Caco-2 (cell line): ENCODE measurements around the gene TGDS. TPM values are rescaled to one million over a fixed set of nuclear protein-coding genes. Genes with fewer than 3 reads are reported as not detected.

Experiments used
- BruUV-seq: library from RNA; stranded (reverse); fragments of 400-500 nt; replicated peaks from 2 replicates; lab custom pipeline; 2021; lab: Mats Ljungman, UMichigan
- CTCF ChIA-PET: fragments of 300-600 bp; sonication (Branson Sonifier 250); formaldehyde crosslinking; loops from one replicate; lab custom pipeline; 2022; ENCODE audit warnings: antibody characterized with exemption; lab: Charles Lee
- POLR2A ChIA-PET: fragments of 300-600 bp; sonication (Branson Sonifier 250); formaldehyde crosslinking; loops from one replicate; lab custom pipeline; 2022; ENCODE audit warnings: antibody characterized with exemption; lab: Charles Lee
- DNase-seq, 2 experiments: peaks; one replicate each; pipeline versions ENCODE4 v3.0.0 to v3.0.0-alpha.2; 2020 to 2022
- H3K27me3 ChIP-seq: replicated peaks from 2 replicates; pipeline ENCODE4 v1.6.0; 2011; ENCODE audit warnings: low read length; ENCODE audit not compliant: control insufficient read depth, insufficient read depth
- H3K36me3 ChIP-seq: 2 replicates; pipeline ENCODE4 v1.5.1; 2011; ENCODE audit warnings: low read length; ENCODE audit not compliant: control insufficient read depth, insufficient read depth
- H3K4me1 ChIP-seq: fragments of 250-450 bp; sonication (Bioruptor Pico); 2 replicates; pipeline ENCODE4 v1.5.1; 2020; ENCODE audit warnings: mild to moderate bottlenecking
- H3K4me3 ChIP-seq: 2 replicates; pipeline ENCODE4 v1.5.1; 2011; ENCODE audit warnings: low read depth, mild to moderate bottlenecking, control low read depth, low read length
- H3K9me3 ChIP-seq: fragments of 250-450 bp; sonication (Bioruptor Pico); 2 replicates; pipeline ENCODE4 v1.5.1; 2020; ENCODE audit warnings: mild to moderate bottlenecking, moderate library complexity
- H3K27ac Mint-ChIP-seq: one replicate; pipeline ENCODE4 v1.8.0; 2022; ENCODE audit warnings: mixed read lengths; ENCODE audit not compliant: unreplicated experiment
- H3K27me3 Mint-ChIP-seq: one replicate; pipeline ENCODE4 v1.8.0; 2022; ENCODE audit warnings: mixed read lengths; ENCODE audit not compliant: insufficient read depth, unreplicated experiment
- H3K36me3 Mint-ChIP-seq: one replicate; pipeline ENCODE4 v1.8.0; 2022; ENCODE audit warnings: mild to moderate bottlenecking, mixed read lengths; ENCODE audit not compliant: insufficient read depth, unreplicated experiment
- H3K4me1 Mint-ChIP-seq: one replicate; pipeline ENCODE4 v1.8.0; 2022; ENCODE audit warnings: low read depth, mixed read lengths; ENCODE audit not compliant: unreplicated experiment
- H3K4me3 Mint-ChIP-seq: one replicate; pipeline ENCODE4 v1.8.0; 2022; ENCODE audit warnings: mild to moderate bottlenecking, moderate library complexity, mixed read lengths; ENCODE audit not compliant: unreplicated experiment
- H3K9me3 Mint-ChIP-seq: one replicate; pipeline ENCODE4 v1.8.0; 2022; ENCODE audit warnings: mixed read lengths; ENCODE audit not compliant: unreplicated experiment
- CTCF ChIP-seq, 2 experiments: fragments of 200-600 bp in 1 of 2; IDR thresholded peaks; 1 replicate in 1 of 2; 2 replicates in 1 of 2; pipeline versions ENCODE4 v1.5.1 to v1.8.0; 2011 to 2022; ENCODE audit warnings: antibody characterized with exemption in 1 of 2, control low read depth in 1 of 2, inconsistent platforms in 1 of 2, low read depth in 1 of 2, low read length in 1 of 2, mild to moderate bottlenecking in 1 of 2, moderate library complexity in 1 of 2; ENCODE audit not compliant: insufficient read depth in 1 of 2, severe bottlenecking in 1 of 2, unreplicated experiment in 1 of 2
- intact Hi-C: fragments of 100-400 bp; cut with micrococcal nuclease; formaldehyde crosslinking; loops from one replicate; pipeline ENCODE4 v1.10.0; 2022; ENCODE audit not compliant: unreplicated experiment
- total RNA-seq: library from RNA; stranded (reverse); gene quantifications from 2 replicates; pipeline ENCODE4 v1.2.3, GENCODE V29; 2022

The TGDS gene
- total RNA-seq, 1 experiment from 2014 or later, result 22.0 TPM

- TF ChIP-seq CTCF (IDR thresholded peaks at IDR 0.05; ENCODE audit: insufficient read depth in 1 of 2, low read depth in 1 of 2, low read length in 1 of 2, severe bottlenecking in 1 of 2, unreplicated experiment in 1 of 2), result no peak
- H3K36me3 Mint-ChIP-seq, result peaks cover 22% of the 10 kb centered on the region
- H3K27ac Mint-ChIP-seq, result no peak overlapping the region
- ChIA-PET CTCF (no interaction called here), POLR2A (no interaction called here)
- H3K4me3 Mint-ChIP-seq, result no peak overlapping the region
- H3K36me3 ChIP-seq, result peaks cover 1% of the 10 kb centered on the region; the same call in 1 of the 2 replicates
- no peaks in the 10 kb centered on the region for H3K27me3 Mint-ChIP-seq
- no peaks in the 10 kb centered on the region for H3K9me3 ChIP-seq
- peaks cover 5% of the 10 kb centered on the region for H3K4me1 Mint-ChIP-seq
- DNase-seq, result no peak
- no peaks in the 10 kb centered on the region for H3K4me1 ChIP-seq
- H3K9me3 Mint-ChIP-seq, result no peaks in the 10 kb centered on the region
- no peak overlapping the region for H3K4me3 ChIP-seq
- BruUV-seq, result no TSS peak
- H3K27me3 ChIP-seq, result no peaks in the 10 kb centered on the region
- intact Hi-C loops, result no loop called here
Observed at GRCh38 chr13:94608586-94608985, 12.6 kb upstream of the TGDS start.

- no peaks in the 10 kb centered on the region for H3K27me3 ChIP-seq
- H3K4me1 ChIP-seq, result no peaks in the 10 kb centered on the region; the same call in 1 of the 2 replicates
- H3K9me3 ChIP-seq, result no peaks in the 10 kb centered on the region
- no peak overlapping the region for H3K4me3 ChIP-seq
- peaks cover 22% of the 10 kb centered on the region for H3K36me3 Mint-ChIP-seq
- intact Hi-C loops, result no loop called here
- no peak for TF ChIP-seq CTCF (IDR thresholded peaks at IDR 0.05; ENCODE audit: insufficient read depth in 1 of 2, low read depth in 1 of 2, low read length in 1 of 2, severe bottlenecking in 1 of 2, unreplicated experiment in 1 of 2)
- H3K36me3 ChIP-seq, result peaks cover 1% of the 10 kb centered on the region; the same call in 1 of the 2 replicates
- H3K9me3 Mint-ChIP-seq, result no peaks in the 10 kb centered on the region
- H3K27me3 Mint-ChIP-seq, result no peaks in the 10 kb centered on the region
- POLR2A ChIA-PET, result no interaction called here
- no peak for DNase-seq
- H3K27ac Mint-ChIP-seq, result no peak overlapping the region
- H3K4me1 Mint-ChIP-seq, result peaks cover 9% of the 10 kb centered on the region
- H3K4me3 Mint-ChIP-seq, result no peak overlapping the region
- CTCF ChIA-PET, result no interaction called here
- no TSS peak for BruUV-seq
Observed at GRCh38 chr13:94607939-94608338, 12.0 kb upstream of the TGDS start.

- no peaks in the 10 kb centered on the region for H3K9me3 Mint-ChIP-seq
- H3K4me3 Mint-ChIP-seq, result no peak overlapping the region
- TF ChIP-seq CTCF (IDR thresholded peaks at IDR 0.05; ENCODE audit: insufficient read depth in 1 of 2, low read depth in 1 of 2, low read length in 1 of 2, severe bottlenecking in 1 of 2, unreplicated experiment in 1 of 2), result no peak
- no peaks in the 10 kb centered on the region for H3K9me3 ChIP-seq
- H3K36me3 ChIP-seq, result peaks cover 1% of the 10 kb centered on the region; the same call in 1 of the 2 replicates
- no peaks in the 10 kb centered on the region for H3K27me3 ChIP-seq
- CTCF ChIA-PET, result no interaction called here
- POLR2A ChIA-PET, result no interaction called here
- no peaks in the 10 kb centered on the region for H3K27me3 Mint-ChIP-seq
- H3K27ac Mint-ChIP-seq, result no peak overlapping the region
- DNase-seq, result no peak
- no peak overlapping the region for H3K4me3 ChIP-seq
- peaks cover 14% of the 10 kb centered on the region for H3K4me1 Mint-ChIP-seq
- H3K36me3 Mint-ChIP-seq, result peaks cover 22% of the 10 kb centered on the region
- H3K4me1 ChIP-seq, result peaks cover 3% of the 10 kb centered on the region; the same call in 1 of the 2 replicates
- BruUV-seq, result no TSS peak
- intact Hi-C loops, result no loop called here
Observed at GRCh38 chr13:94607056-94607455, 11.1 kb upstream of the TGDS start.
